ENCODE measurements around the gene SSBP1.
"Not testable (repeated sequence)": the region's sequence is repeated elsewhere in the genome, so short reads cannot be mapped to it uniquely, and the experiment has no call there.

SSBP1 gene

DNA sequence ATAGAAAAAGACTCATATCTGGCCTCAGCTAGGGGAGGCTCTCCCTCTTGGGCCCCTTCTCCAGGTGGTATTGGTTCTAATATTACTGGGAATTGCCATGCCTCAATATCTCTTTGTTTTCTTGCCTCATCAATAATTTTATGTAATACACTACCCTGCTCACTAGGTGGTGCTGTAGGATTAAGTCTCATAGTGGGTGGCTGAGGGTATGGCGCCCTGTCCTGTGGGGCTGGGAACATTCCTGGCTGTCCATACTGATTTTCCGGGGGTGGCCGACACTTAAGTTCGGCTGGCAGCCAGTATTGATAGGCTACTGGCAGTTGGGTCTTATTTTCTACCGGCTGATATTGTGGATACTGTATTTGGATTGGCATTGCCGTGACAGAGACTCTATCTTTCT lies 16.8 kb downstream of the SSBP1 start:
- no peak overlapping the region for H3K4me3 ChIP-seq (replicated peaks in 1 of 2; ENCODE audit: low read depth in 2 of 2, low read length in 2 of 2)
- peak; percentile 16 to 54 for DNase-seq (ENCODE audit: low read depth in 2 of 2)
- TF ChIP-seq, protein P1, sequence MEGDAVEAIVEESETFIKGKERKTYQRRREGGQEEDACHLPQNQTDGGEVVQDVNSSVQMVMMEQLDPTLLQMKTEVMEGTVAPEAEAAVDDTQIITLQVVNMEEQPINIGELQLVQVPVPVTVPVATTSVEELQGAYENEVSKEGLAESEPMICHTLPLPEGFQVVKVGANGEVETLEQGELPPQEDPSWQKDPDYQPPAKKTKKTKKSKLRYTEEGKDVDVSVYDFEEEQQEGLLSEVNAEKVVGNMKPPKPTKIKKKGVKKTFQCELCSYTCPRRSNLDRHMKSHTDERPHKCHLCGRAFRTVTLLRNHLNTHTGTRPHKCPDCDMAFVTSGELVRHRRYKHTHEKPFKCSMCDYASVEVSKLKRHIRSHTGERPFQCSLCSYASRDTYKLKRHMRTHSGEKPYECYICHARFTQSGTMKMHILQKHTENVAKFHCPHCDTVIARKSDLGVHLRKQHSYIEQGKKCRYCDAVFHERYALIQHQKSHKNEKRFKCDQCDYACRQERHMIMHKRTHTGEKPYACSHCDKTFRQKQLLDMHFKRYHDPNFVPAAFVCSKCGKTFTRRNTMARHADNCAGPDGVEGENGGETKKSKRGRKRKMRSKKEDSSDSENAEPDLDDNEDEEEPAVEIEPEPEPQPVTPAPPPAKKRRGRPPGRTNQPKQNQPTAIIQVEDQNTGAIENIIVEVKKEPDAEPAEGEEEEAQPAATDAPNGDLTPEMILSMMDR (IDR thresholded peaks at IDR 0.05; ENCODE audit: low read depth, low read length), result peak; percentile 51

DNA sequence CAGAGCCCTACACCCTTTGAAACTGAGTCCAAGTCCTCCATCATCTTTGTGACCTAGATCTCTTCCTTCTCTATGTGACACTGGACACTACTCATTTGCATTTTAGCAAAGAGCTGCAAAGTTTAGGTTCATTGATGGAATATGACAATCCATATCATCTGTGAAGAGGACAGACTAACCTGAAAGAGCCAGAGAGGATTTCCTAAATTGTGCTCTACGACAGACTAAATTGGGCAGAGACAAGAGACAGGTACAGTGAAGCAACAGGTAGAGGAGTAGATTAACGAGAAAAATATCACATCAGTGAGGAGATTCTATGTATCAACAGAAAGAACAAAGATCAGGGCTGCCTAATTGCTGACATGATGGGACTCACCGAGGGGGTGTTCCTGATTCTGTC lies 25.6 kb downstream of the SSBP1 start, which contains the start of gene TAS2R3:
TAS2R3 (plus strand) TSS at position 301 of the 400 bp plus-strand sequence; CDS start at position 363, 62 bp downstream.
- no peak for DNase-seq (ENCODE audit: low read depth in 2 of 2)
- TF ChIP-seq, protein P1 (IDR thresholded peaks at IDR 0.05; ENCODE audit: low read depth, low read length), result no peak
- no peak within 1 kb of the TSS for H3K4me3 ChIP-seq (replicated peaks in 1 of 2; ENCODE audit: low read depth in 2 of 2, low read length in 2 of 2)

DNA sequence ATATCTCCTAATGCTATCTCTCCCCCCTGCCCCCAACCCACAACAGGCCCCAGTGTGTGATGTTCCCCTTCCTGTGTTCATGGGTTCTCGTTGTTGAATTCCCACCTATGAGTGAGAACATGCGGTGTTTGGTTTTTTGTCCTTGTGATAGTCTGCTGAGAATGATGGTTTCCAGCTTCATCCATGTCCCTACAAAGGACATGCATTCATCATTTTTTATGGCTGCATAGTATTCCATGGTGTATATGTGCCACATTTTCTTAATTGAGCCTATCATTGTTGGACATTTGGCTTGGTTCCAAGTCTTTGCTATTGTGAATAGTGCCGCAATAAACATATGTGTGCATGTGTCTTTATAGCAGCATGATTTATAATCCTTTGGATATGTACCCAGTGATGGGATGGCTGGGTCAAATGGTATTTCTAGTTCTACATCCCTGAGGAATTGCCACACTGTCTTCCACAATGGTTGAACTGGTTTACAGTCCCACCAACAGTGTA lies 32.0 kb downstream of the SSBP1 start:
- H3K4me3 ChIP-seq (replicated peaks in 1 of 2; ENCODE audit: low read depth in 2 of 2, low read length in 2 of 2); DNase-seq (ENCODE audit: low read depth in 2 of 2): not testable (repeated sequence)

DNA sequence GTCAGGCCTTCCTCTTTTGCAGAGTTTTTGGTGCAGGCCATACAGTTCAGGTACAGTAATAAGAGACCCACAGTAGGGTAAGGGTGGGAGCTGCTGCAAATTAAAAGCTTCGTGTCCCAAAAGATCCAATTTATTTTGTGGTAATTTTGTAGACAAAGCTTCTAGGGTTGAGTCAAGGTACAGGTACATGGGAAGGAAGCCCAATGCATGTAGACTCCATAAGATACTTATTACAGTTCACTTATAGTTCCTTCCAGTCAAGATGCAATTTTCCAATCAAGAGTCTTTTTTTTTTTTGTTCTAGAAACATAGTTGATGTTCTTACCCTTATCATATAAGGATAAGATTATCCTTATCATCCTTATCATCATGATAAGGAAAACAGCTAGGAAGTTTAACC lies 38.2 kb downstream of the SSBP1 start, which contains the start of gene TAS2R4:
TAS2R4 (plus strand) TSS at position 301 of the 400 bp plus-strand sequence. CDS start 1,815 bp downstream, outside the sequence.
- no peak for DNase-seq (ENCODE audit: low read depth in 2 of 2)
- TF ChIP-seq, protein P1 (IDR thresholded peaks at IDR 0.05; ENCODE audit: low read depth, low read length), result no peak
- H3K4me3 ChIP-seq (replicated peaks in 1 of 2; ENCODE audit: low read depth in 2 of 2, low read length in 2 of 2), result no peak within 1 kb of the TSS

DNA sequence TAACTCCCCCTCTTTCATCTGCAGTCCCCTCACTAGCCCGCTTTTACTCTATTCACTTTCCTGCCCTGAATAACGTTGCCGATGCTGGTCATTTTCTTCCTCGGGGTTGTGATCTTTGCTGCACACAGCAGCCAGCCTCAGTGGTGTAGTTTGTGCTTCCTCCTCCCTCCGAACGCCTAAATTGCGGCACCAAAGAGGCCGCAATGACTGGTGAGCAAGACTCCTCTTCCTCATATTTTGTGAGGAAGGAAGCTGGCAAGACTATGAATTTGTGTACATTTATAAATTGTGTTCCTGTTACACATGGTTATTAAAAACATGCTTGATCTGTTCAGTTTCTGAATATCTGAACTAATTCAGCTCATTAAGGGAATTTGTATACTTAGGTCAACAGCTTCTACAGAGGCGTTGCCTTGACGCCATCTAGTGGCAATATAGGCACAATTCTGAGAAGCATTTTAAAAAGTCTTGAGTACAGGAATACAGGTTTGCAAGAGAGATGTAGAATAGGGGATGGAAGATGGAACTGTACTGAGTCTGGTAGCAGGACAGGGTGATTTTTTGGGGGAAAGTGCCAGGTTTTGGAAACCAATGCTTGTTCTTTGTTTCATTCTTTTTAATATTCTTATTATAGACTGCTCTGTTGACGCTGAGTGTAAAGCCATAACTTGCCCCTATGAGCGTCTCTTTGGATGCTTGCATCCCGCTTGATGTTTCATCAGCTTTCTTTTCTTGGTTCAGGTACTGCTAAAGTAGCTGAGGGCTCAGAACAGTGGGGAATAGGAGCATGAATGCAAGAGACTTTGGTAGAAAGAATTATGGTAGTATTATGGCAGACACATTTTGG lies 47.8 kb downstream of the SSBP1 start:
- TF ChIP-seq, protein P1 (IDR thresholded peaks at IDR 0.05; ENCODE audit: low read depth, low read length), result peak; percentile 73
- peak; percentile 69 to 74 for DNase-seq (ENCODE audit: low read depth in 2 of 2)
- H3K4me3 ChIP-seq (replicated peaks in 1 of 2; ENCODE audit: low read depth in 2 of 2, low read length in 2 of 2), result no peak overlapping the region

DNA sequence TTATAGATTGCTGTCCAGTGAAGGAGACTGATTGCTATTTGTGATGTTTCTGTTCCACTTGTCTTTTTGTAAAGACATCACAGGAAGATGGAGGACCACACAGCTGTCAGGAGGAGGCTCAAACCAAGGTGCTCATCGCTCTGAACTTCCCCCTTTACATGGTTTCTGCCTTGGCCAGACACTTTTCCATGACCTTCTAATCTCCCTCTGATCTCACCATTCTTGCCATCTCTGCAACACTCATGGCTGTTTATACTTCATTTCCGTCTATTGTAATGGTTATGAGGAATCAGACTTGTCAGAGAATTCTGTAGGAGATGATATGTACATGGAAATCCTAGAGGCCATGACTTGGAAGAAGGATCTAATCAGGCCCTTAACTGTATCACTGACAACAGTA lies 50.1 kb downstream of the SSBP1 start:
- no peak for DNase-seq (ENCODE audit: low read depth in 2 of 2)
- no peak overlapping the region for H3K4me3 ChIP-seq (replicated peaks in 1 of 2; ENCODE audit: low read depth in 2 of 2, low read length in 2 of 2)
- TF ChIP-seq, protein P1 (IDR thresholded peaks at IDR 0.05; ENCODE audit: low read depth, low read length), result no peak

DNA sequence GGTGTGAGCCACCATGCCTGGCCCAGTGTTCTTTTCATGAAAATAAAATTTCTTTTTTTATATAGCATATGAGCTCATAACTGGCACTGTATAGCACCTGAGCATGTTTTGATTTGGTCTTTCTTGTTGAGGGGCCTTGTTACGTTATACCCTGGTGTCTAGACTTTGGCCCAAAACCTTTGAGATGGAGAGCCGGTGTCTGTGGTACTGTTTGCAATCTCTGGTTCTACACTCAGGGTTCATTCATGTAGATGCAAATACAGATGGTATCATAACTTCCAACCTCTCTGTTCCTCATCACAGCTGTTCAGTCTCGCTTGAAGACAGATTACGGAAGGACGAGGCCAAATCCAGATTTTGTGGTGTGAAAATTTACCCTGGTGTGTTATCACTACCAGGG lies 51.8 kb downstream of the SSBP1 start, which contains the start of gene TAS2R5:
TAS2R5 (plus strand) TSS at position 301 of the 400 bp plus-strand sequence. CDS start 145 bp downstream, outside the sequence.
- no peak for DNase-seq (ENCODE audit: low read depth in 2 of 2)
- no peak within 1 kb of the TSS for H3K4me3 ChIP-seq (replicated peaks in 1 of 2; ENCODE audit: low read depth in 2 of 2, low read length in 2 of 2)
- TF ChIP-seq, protein P1 (IDR thresholded peaks at IDR 0.05; ENCODE audit: low read depth, low read length), result no peak
